Activated T-helper 2 cell treated with anti-CD3 and anti-CD28 coated beads, Interferon-gamma antibody, Interleukin-2, Interleukin-4, amounts not matched to agents 10 μg/mL and 5 μg/mL and 100 μg/mL, durations not matched to agents 14 hours and 24 hours and 36 hours (primary cell): ENCODE data around the gene MALT1. TPM values are rescaled to one million over a fixed set of nuclear protein-coding genes. Genes with fewer than 3 reads are reported as not detected.
A peak's percentile ranks its signal among the peaks of the same experiment; 100 is the strongest.

ENCODE experiments used
- DNase-seq: peaks from one replicate; pipeline ENCODE4 v3.0.0; 2021; ENCODE audit warnings: low spot score
- H3K27ac Mint-ChIP-seq: one replicate; pipeline ENCODE4 v1.8.0; 2021; ENCODE audit warnings: mixed read lengths
- H3K27me3 Mint-ChIP-seq: one replicate; pipeline ENCODE4 v1.8.0; 2021; ENCODE audit warnings: low read depth, mixed read lengths
- H3K36me3 Mint-ChIP-seq: one replicate; pipeline ENCODE4 v1.8.0; 2021; ENCODE audit warnings: low read depth, mixed read lengths
- H3K4me1 Mint-ChIP-seq: one replicate; pipeline ENCODE4 v1.8.0; 2021; ENCODE audit warnings: low read depth, mixed read lengths
- H3K4me3 Mint-ChIP-seq: one replicate; pipeline ENCODE4 v1.8.0; 2021; ENCODE audit warnings: low read depth, mild to moderate bottlenecking, moderate library complexity, mixed read lengths
- H3K9me3 Mint-ChIP-seq: one replicate; pipeline ENCODE4 v1.8.0; 2021; ENCODE audit warnings: mixed read lengths
- intact Hi-C: fragments of 100-400 bp; cut with micrococcal nuclease; formaldehyde crosslinking; loops from one replicate; pipeline ENCODE4 v1.15.1; 2023
- total RNA-seq: library from RNA; stranded (reverse); gene quantifications from 2 replicates; pipeline ENCODE4 v1.2.3, GENCODE V29; 2022

MALT1 gene
- total RNA-seq, 1 donor from 2014 or later: 23.5 TPM

GRCh38 chr18:58698701-58699193 lies 27.5 kb downstream of the MALT1 start:
- Mint-ChIP-seq H3K9me3 (no peaks in the 10 kb centered on the region), H3K4me1 (peaks cover 37% of the 10 kb centered on the region), H3K27me3 (no peaks in the 10 kb centered on the region), H3K27ac (no peak overlapping the region), H3K4me3 (no peak overlapping the region), H3K36me3 (peaks cover 55% of the 10 kb centered on the region)
- intact Hi-C loops: no loop called here
- no peak for DNase-seq

DNA sequence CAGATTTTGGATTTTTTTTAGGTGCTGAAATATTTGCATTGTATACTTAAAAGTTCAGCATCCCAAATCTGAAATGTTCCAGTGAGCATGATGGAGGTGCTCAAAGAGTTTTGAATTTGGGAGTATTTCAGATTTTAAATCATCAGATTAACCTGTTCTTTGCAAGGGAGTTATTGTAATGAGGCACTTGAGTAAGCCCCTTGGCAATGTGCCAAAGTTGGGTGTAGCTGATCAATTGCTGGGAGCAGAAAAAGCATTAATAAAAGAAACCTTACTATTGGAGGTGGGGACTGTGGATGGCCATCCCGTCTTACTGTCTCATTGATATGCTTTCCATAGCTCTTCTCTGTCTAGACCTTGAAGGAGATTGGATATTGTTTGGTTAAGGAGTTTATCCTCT lies 28.3 kb downstream of the MALT1 start:
- H3K27me3 Mint-ChIP-seq: no peaks in the 10 kb centered on the region
- H3K4me1 Mint-ChIP-seq: peaks cover 33% of the 10 kb centered on the region
- DNase-seq: no peak
- H3K9me3 Mint-ChIP-seq: no peaks in the 10 kb centered on the region
- peaks cover 58% of the 10 kb centered on the region for H3K36me3 Mint-ChIP-seq
- H3K27ac Mint-ChIP-seq: no peak overlapping the region
- intact Hi-C loops: no loop called here
- H3K4me3 Mint-ChIP-seq: no peak overlapping the region

DNA sequence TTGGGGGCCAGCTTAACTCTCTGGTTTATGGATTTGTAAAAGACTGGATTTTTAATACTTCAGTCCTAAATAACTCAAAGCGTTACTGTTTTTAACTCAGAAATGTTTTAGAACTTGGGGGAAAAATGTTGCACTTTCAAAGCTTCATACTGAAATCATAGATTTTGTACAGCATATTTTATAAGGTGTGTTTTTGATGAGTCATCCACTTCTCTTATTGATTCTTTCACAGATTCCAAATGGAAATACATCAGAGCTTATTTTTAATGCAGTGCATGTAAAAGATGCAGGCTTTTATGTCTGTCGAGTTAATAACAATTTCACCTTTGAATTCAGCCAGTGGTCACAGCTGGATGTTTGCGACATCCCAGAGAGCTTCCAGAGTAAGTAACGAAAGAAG lies 28.9 kb downstream of the MALT1 start:
- Mint-ChIP-seq H3K27ac (no peak overlapping the region), H3K9me3 (no peaks in the 10 kb centered on the region), H3K27me3 (no peaks in the 10 kb centered on the region), H3K4me1 (peaks cover 27% of the 10 kb centered on the region), H3K36me3 (peaks cover 57% of the 10 kb centered on the region), H3K4me3 (no peak overlapping the region)
- intact Hi-C loops: no loop called here
- DNase-seq: no peak

DNA sequence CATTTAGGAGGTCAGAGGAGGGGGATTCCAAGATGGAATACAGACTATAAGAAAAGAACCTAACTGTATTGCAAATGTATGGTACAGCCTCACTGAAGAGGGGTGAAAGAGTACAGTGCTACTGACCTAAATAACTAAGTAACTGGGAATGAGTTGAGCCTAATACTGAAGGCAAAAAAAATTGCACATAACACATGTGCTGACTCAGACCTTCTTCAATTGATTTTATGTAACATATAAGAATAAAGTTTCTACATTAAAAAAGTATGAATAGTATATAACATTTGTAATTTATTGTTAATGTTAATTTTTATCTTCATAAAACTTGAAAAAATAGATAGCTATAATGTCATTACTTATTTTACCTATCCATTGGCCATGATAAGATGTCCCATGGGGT lies 41.7 kb downstream of the MALT1 start:
- no peaks in the 10 kb centered on the region for H3K27me3 Mint-ChIP-seq
- H3K27ac Mint-ChIP-seq: no peak overlapping the region
- H3K4me3 Mint-ChIP-seq: no peak overlapping the region
- peaks cover 57% of the 10 kb centered on the region for H3K36me3 Mint-ChIP-seq
- H3K9me3 Mint-ChIP-seq: no peaks in the 10 kb centered on the region
- peaks cover 28% of the 10 kb centered on the region for H3K4me1 Mint-ChIP-seq
- intact Hi-C loops: no loop called here
- no peak for DNase-seq

DNA sequence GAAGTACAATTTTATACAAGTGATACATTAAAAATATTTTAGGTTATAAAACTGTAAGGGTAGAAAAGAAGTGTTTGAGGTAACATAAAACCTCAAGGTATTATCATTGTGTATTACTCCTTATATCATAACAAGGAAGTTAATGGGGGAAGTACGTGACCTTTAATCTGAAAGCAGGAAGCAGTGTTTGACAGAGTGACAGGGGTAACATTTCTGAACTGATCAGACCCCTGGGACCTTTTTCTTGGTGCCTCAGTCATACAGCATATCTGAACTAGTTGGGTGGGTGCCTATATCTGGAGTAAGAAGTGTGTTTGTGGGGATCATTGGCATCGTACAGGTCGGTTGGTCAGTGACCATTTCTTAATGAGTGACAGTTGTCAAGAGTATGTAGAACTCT lies 43.0 kb downstream of the MALT1 start:
- intact Hi-C loops: no loop called here
- Mint-ChIP-seq H3K4me3 (no peak overlapping the region), H3K9me3 (no peaks in the 10 kb centered on the region), H3K4me1 (peaks cover 28% of the 10 kb centered on the region), H3K27ac (peak overlapping the region; percentile 54), H3K36me3 (peaks cover 61% of the 10 kb centered on the region), H3K27me3 (no peaks in the 10 kb centered on the region)
- no peak for DNase-seq

- no peaks in the 10 kb centered on the region for H3K27me3 Mint-ChIP-seq
- H3K4me1 Mint-ChIP-seq: peaks cover 28% of the 10 kb centered on the region
- no peak for DNase-seq
- peaks cover 59% of the 10 kb centered on the region for H3K36me3 Mint-ChIP-seq
- H3K27ac Mint-ChIP-seq: no peak overlapping the region
- H3K4me3 Mint-ChIP-seq: no peak overlapping the region
- no peaks in the 10 kb centered on the region for H3K9me3 Mint-ChIP-seq
- intact Hi-C loops: no loop called here
Observed at GRCh38 chr18:58714821-58715220, 43.6 kb downstream of the MALT1 start.

GRCh38 chr18:58715540-58715939 lies 44.3 kb downstream of the MALT1 start:
- intact Hi-C loops: no loop called here
- Mint-ChIP-seq H3K4me3 (no peak overlapping the region), H3K27ac (no peak overlapping the region), H3K27me3 (no peaks in the 10 kb centered on the region), H3K36me3 (peaks cover 63% of the 10 kb centered on the region), H3K9me3 (no peaks in the 10 kb centered on the region), H3K4me1 (peaks cover 28% of the 10 kb centered on the region)
- DNase-seq: no peak

DNA sequence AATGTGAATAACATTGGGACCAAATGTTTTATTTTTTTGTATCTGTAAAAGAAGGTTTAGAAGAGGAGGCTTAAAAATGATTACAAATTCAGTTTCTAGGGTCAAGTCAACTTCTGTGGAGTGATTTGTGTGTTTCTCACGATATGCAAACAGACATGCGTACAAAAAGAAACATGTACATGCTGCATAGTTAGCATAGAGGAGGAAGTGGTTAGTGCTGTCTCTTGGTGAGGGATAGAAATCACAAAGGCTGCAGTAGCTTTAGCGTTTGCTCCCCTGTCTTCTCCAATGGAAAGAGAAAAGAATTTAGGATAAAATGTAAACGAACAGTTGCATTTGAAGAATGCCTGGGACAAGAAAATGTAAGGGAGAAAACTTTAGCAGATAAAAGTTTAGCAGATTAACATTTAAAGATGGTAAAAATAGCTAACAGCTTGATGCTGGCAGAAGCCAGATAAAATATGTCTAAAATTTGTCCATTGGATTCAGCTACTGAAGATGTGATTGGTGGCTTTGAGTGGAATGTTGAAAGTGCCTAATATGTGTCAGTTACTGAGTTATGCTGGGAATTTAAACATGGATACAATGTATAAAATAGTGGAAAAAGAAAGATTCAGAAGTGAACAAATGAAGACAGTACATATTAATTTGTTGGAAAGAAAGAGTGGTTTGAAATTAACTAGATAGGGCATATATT lies 44.9 kb downstream of the MALT1 start:
- no peaks in the 10 kb centered on the region for H3K9me3 Mint-ChIP-seq
- no peak for DNase-seq
- H3K27ac Mint-ChIP-seq: no peak overlapping the region
- H3K36me3 Mint-ChIP-seq: peaks cover 63% of the 10 kb centered on the region
- peak overlapping the region; percentile 31 for H3K4me3 Mint-ChIP-seq
- H3K4me1 Mint-ChIP-seq: peaks cover 28% of the 10 kb centered on the region
- H3K27me3 Mint-ChIP-seq: no peaks in the 10 kb centered on the region
- intact Hi-C loops: loop anchor here (2.0 kb wide), 1 partner anchor 45 kb away; the partner anchor contains the start of gene MALT1

DNA sequence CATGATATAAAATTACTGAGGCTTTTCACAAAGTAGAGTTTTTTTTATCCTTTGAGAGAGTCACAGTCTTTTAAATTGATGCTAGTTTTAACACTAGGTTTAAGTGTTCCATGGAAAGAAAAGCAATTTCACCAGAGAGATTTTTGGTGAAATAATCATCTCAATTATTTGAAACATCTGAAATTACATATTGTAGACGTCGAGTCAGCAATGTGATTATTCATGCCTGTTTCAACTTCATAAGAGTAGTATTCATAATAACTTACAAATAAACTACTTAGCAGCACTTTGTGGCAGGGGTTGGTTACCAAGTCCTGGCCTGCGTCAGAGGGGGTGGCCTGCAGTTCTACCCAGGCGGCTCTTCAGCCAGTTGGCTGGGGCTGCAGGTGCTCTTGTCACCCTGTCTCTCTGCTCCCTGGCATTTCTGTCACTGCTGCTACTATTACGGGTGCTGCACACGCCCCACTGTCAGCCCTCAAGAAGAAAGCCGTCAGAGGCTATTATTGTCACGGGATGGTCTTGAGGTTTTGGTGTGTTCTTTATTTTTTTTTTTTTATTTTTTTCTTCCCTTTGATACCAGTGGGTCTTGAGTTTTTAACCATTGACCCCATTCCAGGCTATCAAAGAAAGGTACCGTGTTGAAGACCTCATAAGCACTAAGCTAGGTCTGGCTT lies 50.4 kb downstream of the MALT1 start:
- Mint-ChIP-seq H3K36me3 (peaks cover 45% of the 10 kb centered on the region), H3K27ac (no peak overlapping the region), H3K4me1 (peaks cover under 1% of the 10 kb centered on the region), H3K27me3 (no peaks in the 10 kb centered on the region), H3K9me3 (no peaks in the 10 kb centered on the region), H3K4me3 (no peak overlapping the region)
- intact Hi-C loops: no loop called here
- DNase-seq: no peak

DNA sequence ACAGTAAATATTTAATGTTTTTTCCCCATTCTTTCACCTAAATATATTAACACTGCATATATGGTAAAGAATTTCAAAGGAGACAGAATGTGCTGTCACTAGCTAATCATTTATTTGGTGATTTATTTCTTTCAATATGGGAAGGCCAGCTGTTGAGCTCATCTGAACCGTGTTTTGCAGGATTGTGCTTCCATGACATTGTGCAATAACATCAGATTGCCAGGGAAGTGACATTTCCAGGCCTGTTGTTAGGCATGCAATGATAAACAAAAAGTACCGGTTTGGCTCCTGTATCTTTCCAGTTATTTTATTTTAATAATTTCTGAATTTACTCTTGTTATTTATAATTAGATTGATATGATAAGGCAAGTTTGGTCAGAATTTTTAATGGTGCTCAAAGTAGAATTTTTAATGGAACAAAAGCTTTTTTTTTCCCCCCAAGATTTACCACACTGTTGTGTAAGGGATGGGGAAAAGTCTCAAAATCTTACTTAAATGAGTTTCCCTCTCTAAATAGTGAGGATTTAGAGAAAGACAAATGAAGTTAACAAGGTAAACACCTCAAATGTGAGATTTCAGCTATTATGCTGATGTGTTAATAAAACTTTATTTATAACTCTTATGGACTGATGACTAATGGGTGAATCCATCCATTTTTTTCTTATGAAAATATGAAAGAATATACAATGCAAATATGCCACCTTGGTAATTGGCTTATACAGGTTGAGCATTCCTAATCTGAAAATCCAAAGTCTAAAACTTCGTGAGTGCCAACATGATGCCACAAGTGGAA lies 52.7 kb downstream of the MALT1 start:
- peaks cover 43% of the 10 kb centered on the region for H3K36me3 Mint-ChIP-seq
- no peaks in the 10 kb centered on the region for H3K9me3 Mint-ChIP-seq
- H3K4me1 Mint-ChIP-seq: no peaks in the 10 kb centered on the region
- no peak overlapping the region for H3K4me3 Mint-ChIP-seq
- no peak for DNase-seq
- no peaks in the 10 kb centered on the region for H3K27me3 Mint-ChIP-seq
- intact Hi-C loops: no loop called here
- no peak overlapping the region for H3K27ac Mint-ChIP-seq

GRCh38 chr18:58726671-58727070 lies 55.4 kb downstream of the MALT1 start:
- peaks cover 44% of the 10 kb centered on the region for H3K36me3 Mint-ChIP-seq
- intact Hi-C loops: no loop called here
- no peaks in the 10 kb centered on the region for H3K9me3 Mint-ChIP-seq
- H3K4me3 Mint-ChIP-seq: no peak overlapping the region
- no peak overlapping the region for H3K27ac Mint-ChIP-seq
- H3K27me3 Mint-ChIP-seq: no peaks in the 10 kb centered on the region
- H3K4me1 Mint-ChIP-seq: no peaks in the 10 kb centered on the region
- no peak for DNase-seq

GRCh38 chr18:58727776-58728500 lies 56.7 kb downstream of the MALT1 start:
- Mint-ChIP-seq H3K4me1 (no peaks in the 10 kb centered on the region), H3K36me3 (peaks cover 37% of the 10 kb centered on the region), H3K9me3 (no peaks in the 10 kb centered on the region), H3K27ac (no peak overlapping the region), H3K27me3 (no peaks in the 10 kb centered on the region), H3K4me3 (no peak overlapping the region)
- intact Hi-C loops: no loop called here
- no peak for DNase-seq
